Measurements from ENCODE around the gene NUP210.

NUP210 gene

GRCh38 chr3:13347390-13347950 lies 72.7 kb downstream of the NUP210 start:
- Histone ChIP-seq H3K27me3 (ENCODE audit: insufficient read depth, low read depth) (no peaks in the 10 kb centered on the region), H2AFZ (ENCODE audit: low read depth) (no peak overlapping the region), H4K20me1 (ENCODE audit: insufficient read depth) (no peaks in the 10 kb centered on the region), H3K4me1 (ENCODE audit: low read depth, poor library complexity, severe bottlenecking) (peaks cover 4% of the 10 kb centered on the region), H3K27ac (no peak overlapping the region), H3K4me3 (IDR thresholded peaks at IDR 0.05; ENCODE audit: insufficient read depth, low read depth, low read length) (no peak overlapping the region), H3K9ac (no peak overlapping the region), H3K36me3 (ENCODE audit: insufficient read depth) (no peaks in the 10 kb centered on the region), H3K79me2 (ENCODE audit: insufficient read depth, low read depth) (no peaks in the 10 kb centered on the region), H3K4me2 (no peak overlapping the region)
- TF ChIP-seq CTCF (conservative IDR thresholded peaks at IDR 0.05; ENCODE audit: low read depth, low read length), result no peak

- Histone ChIP-seq H3K27me3 (ENCODE audit: insufficient read depth, low read depth) (no peaks in the 10 kb centered on the region), H3K36me3 (ENCODE audit: insufficient read depth) (no peaks in the 10 kb centered on the region), H3K79me2 (ENCODE audit: insufficient read depth, low read depth) (no peaks in the 10 kb centered on the region), H3K4me3 (IDR thresholded peaks at IDR 0.05; ENCODE audit: insufficient read depth, low read depth, low read length) (no peak overlapping the region), H2AFZ (ENCODE audit: low read depth) (no peak overlapping the region), H3K4me2 (no peak overlapping the region), H3K27ac (no peak overlapping the region), H3K4me1 (ENCODE audit: low read depth, poor library complexity, severe bottlenecking) (peaks cover 4% of the 10 kb centered on the region), H4K20me1 (ENCODE audit: insufficient read depth) (no peaks in the 10 kb centered on the region), H3K9ac (no peak overlapping the region)
- no peak for TF ChIP-seq CTCF (conservative IDR thresholded peaks at IDR 0.05; ENCODE audit: low read depth, low read length)
These were observed 73.4 kb downstream of the NUP210 start for GRCh38 chr3:13346481-13347389.

DNA sequence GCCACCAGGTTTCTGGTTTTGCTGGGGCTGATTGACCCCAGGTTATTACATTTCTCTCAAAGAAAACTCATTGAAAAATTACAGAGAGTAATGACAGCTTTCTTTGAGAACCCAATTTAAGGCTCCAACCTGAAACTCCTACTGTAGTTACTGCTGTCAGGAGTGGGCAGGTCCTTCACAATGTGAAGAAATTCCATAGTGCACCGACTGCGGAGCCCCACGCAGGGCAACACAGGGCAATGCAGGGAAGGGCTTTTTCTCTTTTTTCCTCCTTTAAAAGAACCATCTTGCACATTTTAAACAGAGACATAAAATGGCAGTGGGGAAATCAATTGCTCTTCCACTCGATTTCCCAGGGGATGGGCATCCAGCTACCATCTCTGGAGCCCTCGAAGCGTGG lies 74.3 kb downstream of the NUP210 start:
- no peak overlapping the region for H2AFZ ChIP-seq (ENCODE audit: low read depth)
- no peak overlapping the region for H3K27ac ChIP-seq
- peaks cover 4% of the 10 kb centered on the region for H3K4me1 ChIP-seq (ENCODE audit: low read depth, poor library complexity, severe bottlenecking)
- H3K36me3 ChIP-seq (ENCODE audit: insufficient read depth), result no peaks in the 10 kb centered on the region
- H3K4me3 ChIP-seq (IDR thresholded peaks at IDR 0.05; ENCODE audit: insufficient read depth, low read depth, low read length), result no peak overlapping the region
- no peak overlapping the region for H3K4me2 ChIP-seq
- H3K79me2 ChIP-seq (ENCODE audit: insufficient read depth, low read depth), result no peaks in the 10 kb centered on the region
- H4K20me1 ChIP-seq (ENCODE audit: insufficient read depth), result no peaks in the 10 kb centered on the region
- no peak for TF ChIP-seq CTCF (conservative IDR thresholded peaks at IDR 0.05; ENCODE audit: low read depth, low read length)
- H3K27me3 ChIP-seq (ENCODE audit: insufficient read depth, low read depth), result no peaks in the 10 kb centered on the region
- no peak overlapping the region for H3K9ac ChIP-seq

GRCh38 chr3:13345284-13345683 lies 74.8 kb downstream of the NUP210 start:
- H4K20me1 ChIP-seq (ENCODE audit: insufficient read depth), result no peaks in the 10 kb centered on the region
- no peaks in the 10 kb centered on the region for H3K36me3 ChIP-seq (ENCODE audit: insufficient read depth)
- no peaks in the 10 kb centered on the region for H3K79me2 ChIP-seq (ENCODE audit: insufficient read depth, low read depth)
- H3K27ac ChIP-seq, result no peak overlapping the region
- TF ChIP-seq CTCF (conservative IDR thresholded peaks at IDR 0.05; ENCODE audit: low read depth, low read length), result no peak
- no peak overlapping the region for H3K4me2 ChIP-seq
- H3K4me3 ChIP-seq (IDR thresholded peaks at IDR 0.05; ENCODE audit: insufficient read depth, low read depth, low read length), result no peak overlapping the region
- H3K9ac ChIP-seq, result no peak overlapping the region
- peaks cover 4% of the 10 kb centered on the region for H3K4me1 ChIP-seq (ENCODE audit: low read depth, poor library complexity, severe bottlenecking)
- no peak overlapping the region for H2AFZ ChIP-seq (ENCODE audit: low read depth)
- H3K27me3 ChIP-seq (ENCODE audit: insufficient read depth, low read depth), result no peaks in the 10 kb centered on the region
